HepG2 (cell line): Measurements from ENCODE around the gene HINFP. TPM values are rescaled to one million over a fixed set of nuclear protein-coding genes. Genes with fewer than 3 reads are reported as not detected.

Experiments
- KIAA2018 ChIP-seq: sonication (generic); formaldehyde crosslinking; IDR thresholded peaks from 2 replicates; pipeline ENCODE4 v1.5.0; 2020; ENCODE audit warnings: mild to moderate bottlenecking, missing genetic modification reagents, borderline replicate concordance
- PTBP1 ChIP-seq: fragments of 200-400 bp; formaldehyde crosslinking; IDR thresholded peaks from 2 replicates; pipeline ENCODE4 v1.6.1; 2018; ENCODE audit warnings: low read length, low read depth; ENCODE audit not compliant: poor library complexity, severe bottlenecking
- REST ChIP-seq, 2 experiments: IDR thresholded peaks; 2 replicates each; pipeline ENCODE4 v1.6.1; 2011 to 2012; ENCODE audit warnings: low read length in 2 of 2, borderline replicate concordance in 1 of 2, low read depth in 1 of 2, mild to moderate bottlenecking in 1 of 2, moderate library complexity in 1 of 2
- TCF12 ChIP-seq, 2 experiments: fragments of 450-650 bp in 1 of 2; sonication (generic) in 1 of 2; formaldehyde crosslinking in 1 of 2; IDR thresholded peaks; 2 replicates each; pipeline versions ENCODE4 v1.6.1 to v1.8.0; 2017 to 2022; ENCODE audit warnings: antibody characterized with exemption in 1 of 2, mild to moderate bottlenecking in 1 of 2, missing genetic modification reagents in 1 of 2, moderate library complexity in 1 of 2
- ZFY ChIP-seq: sonication (generic); formaldehyde crosslinking; IDR thresholded peaks from 2 replicates; pipeline ENCODE4 v1.4.0; 2020; ENCODE audit warnings: missing genetic modification reagents
- ZNF772 ChIP-seq: sonication (generic); formaldehyde crosslinking; IDR thresholded peaks from 2 replicates; pipeline ENCODE4 v1.5.0; 2020; ENCODE audit warnings: mild to moderate bottlenecking, missing genetic modification reagents
- ZNF776 ChIP-seq: sonication (generic); formaldehyde crosslinking; IDR thresholded peaks from 2 replicates; pipeline ENCODE4 v1.4.0; 2020; ENCODE audit warnings: mild to moderate bottlenecking, missing genetic modification reagents
- polyA plus RNA-seq, 8 experiments: library from polyadenylated mRNA; depleted of rRNA in 3 of 8; stranded (reverse) in 7 of 8; unstranded in 1 of 8; fragments of >200 nt; fragmentation: Illumina TruSeq in 4 of 8; extraction: Trizol in 4 of 8; gene quantifications; 2 replicates each; pipeline versions ENCODE4 v1.2.1 to v1.2.3, GENCODE V29; 2011 to 2016; ENCODE audit warnings: low read depth in 4 of 8, missing spikeins in 1 of 8, mixed read lengths in 1 of 8; ENCODE audit not compliant: insufficient read depth in 1 of 8
- total RNA-seq, 5 experiments: library from RNA; depleted of rRNA; stranded (reverse); fragments of >200 nt; fragmentation: Illumina TruSeq; extraction: Trizol; gene quantifications; 2 replicates each; pipeline ENCODE4 v1.2.3, GENCODE V29; 2016; ENCODE audit warnings: low read depth in 1 of 5

HINFP gene
- total and polyA plus RNA-seq, 2 of the 13 experiments (the other 11 are each of a cell fraction or from before 2014, with no cell fraction given) = 15.1 to 21.4 TPM

- no peak for TF ChIP-seq REST (IDR thresholded peaks at IDR 0.05; ENCODE audit: borderline replicate concordance in 1 of 2, low read depth in 1 of 2, low read length in 2 of 2)
- TF ChIP-seq KIAA2018 (CRISPR knock-in tag) = 0 out of 2 replicates have a peak, but pooled peaks have one; percentile 38
- TF ChIP-seq TCF12 (IDR thresholded peaks at IDR 0.05) = no peak
- TF ChIP-seq TCF12 (CRISPR knock-in tag; IDR thresholded peaks at IDR 0.05) = 0 out of 2 replicates have a peak, but pooled peaks have one; percentile 43
- peak; percentile 96 for TF ChIP-seq ZFY (CRISPR knock-in tag)
- peak; percentile 60 for TF ChIP-seq ZNF776 (CRISPR knock-in tag)
- peak; percentile 58; the same call in 1 of the 2 replicates for TF ChIP-seq ZNF772 (CRISPR knock-in tag)
- no peak for TF ChIP-seq PTBP1
Observed at GRCh38 chr11:119168471-119169281, 47.3 kb downstream of the HINFP start, which contains the start of gene NLRX1 (continued).
